Panc1 (cell line): ENCODE results near the gene ABTB2. TPM values are rescaled to one million over a fixed set of nuclear protein-coding genes. Genes with fewer than 3 reads are reported as not detected.

Source experiments
- ATAC-seq: fragments of 200-7000 bp; cut with Tn5 transposase; 2 replicates; pipeline ENCODE4 v1.9.1; 2020; ENCODE audit warnings: mild to moderate bottlenecking, moderate library complexity
- BruUV-seq: library from RNA; stranded (reverse); fragments of 400-500 nt; replicated peaks from 2 replicates; lab custom pipeline; 2021; lab: Mats Ljungman, UMichigan
- CTCF ChIA-PET: fragments of 300-600 bp; sonication (Branson Sonifier 250); formaldehyde crosslinking; loops from one replicate; lab custom pipeline; 2022; ENCODE audit warnings: antibody characterized with exemption; lab: Charles Lee
- POLR2A ChIA-PET: fragments of 300-600 bp; sonication (Branson Sonifier 250); formaldehyde crosslinking; loops from one replicate; lab custom pipeline; 2022; ENCODE audit warnings: antibody characterized with exemption; lab: Charles Lee
- DNase-seq: peaks from one replicate; pipeline ENCODE4 v3.0.0-alpha.2; 2010; ENCODE audit warnings: low read depth, low spot score
- H3K27ac ChIP-seq: 2 replicates; pipeline ENCODE4 v1.5.1; 2011; ENCODE audit warnings: mild to moderate bottlenecking, low read length, inconsistent platforms
- H3K27me3 ChIP-seq: fragments of 200-500 bp; sonication (Bioruptor generic); 2 replicates; pipeline ENCODE4 v1.6.0; 2014; ENCODE audit warnings: low read length, inconsistent platforms; ENCODE audit not compliant: control insufficient read depth, insufficient read depth
- H3K36me3 ChIP-seq: fragments of 200-500 bp; sonication (Bioruptor generic); 2 replicates; pipeline ENCODE4 v1.5.1; 2014; ENCODE audit warnings: inconsistent platforms, mild to moderate bottlenecking, low read length, moderate library complexity; ENCODE audit not compliant: control insufficient read depth, insufficient read depth
- H3K4me1 ChIP-seq: 2 replicates; pipeline ENCODE4 v1.5.1; 2011; ENCODE audit warnings: inconsistent platforms, mild to moderate bottlenecking, low read length, moderate library complexity; ENCODE audit not compliant: control insufficient read depth, insufficient read depth
- H3K4me3 ChIP-seq, 2 experiments: 2 replicates each; pipeline ENCODE4 v1.5.1; 2011 to 2012; ENCODE audit warnings: low read depth in 2 of 2, low read length in 2 of 2, mild to moderate bottlenecking in 2 of 2, inconsistent platforms in 1 of 2, moderate library complexity in 1 of 2
- H3K9me3 ChIP-seq: fragments of 200-500 bp; sonication (Bioruptor generic); 2 replicates; pipeline ENCODE4 v1.5.1; 2014; ENCODE audit warnings: low read depth, mild to moderate bottlenecking, inconsistent platforms, low read length, moderate library complexity; ENCODE audit not compliant: control insufficient read depth, insufficient read depth
- CTCF ChIP-seq: fragments of 450-650 bp; IDR thresholded peaks from 2 replicates; pipeline ENCODE4 v1.5.1; 2017; ENCODE audit warnings: mild to moderate bottlenecking
- POLR2AphosphoS5 ChIP-seq: IDR thresholded peaks from 2 replicates; pipeline ENCODE4 v1.6.1; 2012; ENCODE audit warnings: mild to moderate bottlenecking, low read depth, low read length, moderate library complexity
- SIN3A ChIP-seq: IDR thresholded peaks from 2 replicates; pipeline ENCODE4 v1.6.1; 2012; ENCODE audit warnings: low read depth, mild to moderate bottlenecking, low read length, moderate library complexity, borderline replicate concordance; ENCODE audit not compliant: insufficient read depth
- TCF7L2 ChIP-seq: IDR thresholded peaks from 2 replicates; pipeline ENCODE4 v1.6.1; 2011; ENCODE audit warnings: mild to moderate bottlenecking, low read depth, low read length, inconsistent platforms
- in situ Hi-C: cut with HindIII; loops from 2 replicates; pipeline ENCODE4 v1.10.0; 2016; ENCODE audit warnings: low sequenced_read_pairs, low pct_unique_long_range_greater_than_20kb
- intact Hi-C: fragments of 100-400 bp; cut with micrococcal nuclease; formaldehyde crosslinking; loops from one replicate; pipeline ENCODE4 v1.10.0; 2022; ENCODE audit not compliant: unreplicated experiment
- total RNA-seq: library from RNA; stranded (reverse); gene quantifications from one replicate; pipeline ENCODE4 v1.2.1, GENCODE V29; 2021; ENCODE audit not compliant: unreplicated experiment
- TF ChIP-seq, protein P1 (sequence below), 2 experiments: IDR thresholded peaks; 2 replicates each; pipeline ENCODE4 v1.6.1; 2011 to 2012; ENCODE audit warnings: low read depth in 2 of 2, control low read depth in 1 of 2, low read length in 1 of 2, mild to moderate bottlenecking in 1 of 2, moderate library complexity in 1 of 2; ENCODE audit not compliant: insufficient read depth in 1 of 2

Gene ABTB2
- total RNA-seq, 1 experiment from 2014 or later, result 22.7 TPM

DNA sequence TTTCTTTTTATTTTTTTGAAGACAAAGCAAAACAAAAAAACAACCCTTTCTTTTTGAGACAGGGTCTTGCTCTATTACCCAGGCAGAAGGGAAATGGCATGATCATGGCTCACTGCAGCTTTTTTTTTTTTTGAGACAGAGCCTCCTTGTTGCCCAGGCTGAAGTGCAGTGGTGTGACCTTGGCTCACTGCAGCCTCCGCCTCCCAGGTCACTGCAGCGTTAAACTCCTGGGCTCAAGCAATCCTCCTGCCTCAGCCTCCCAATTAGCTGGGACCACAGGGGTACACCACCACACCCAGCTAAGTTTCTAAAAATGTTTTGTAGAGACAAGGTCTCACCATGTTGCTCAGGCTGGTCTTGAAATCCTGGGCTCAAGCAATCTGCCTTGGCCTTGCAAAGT, 124.6 kb downstream of the ABTB2 start:
- no peaks in the 10 kb centered on the region for H3K36me3 ChIP-seq
- in situ Hi-C loops (no loop called here), intact Hi-C loops (no loop called here)
- no TSS peak for BruUV-seq
- no peak overlapping the region for H3K27ac ChIP-seq
- H3K4me3 ChIP-seq, result no peak overlapping the region
- no peaks in the 10 kb centered on the region for H3K9me3 ChIP-seq
- no peak for TF ChIP-seq SIN3A
- TF ChIP-seq CTCF, result no peak
- TF ChIP-seq TCF7L2, result no peak
- TF ChIP-seq, protein P1, sequence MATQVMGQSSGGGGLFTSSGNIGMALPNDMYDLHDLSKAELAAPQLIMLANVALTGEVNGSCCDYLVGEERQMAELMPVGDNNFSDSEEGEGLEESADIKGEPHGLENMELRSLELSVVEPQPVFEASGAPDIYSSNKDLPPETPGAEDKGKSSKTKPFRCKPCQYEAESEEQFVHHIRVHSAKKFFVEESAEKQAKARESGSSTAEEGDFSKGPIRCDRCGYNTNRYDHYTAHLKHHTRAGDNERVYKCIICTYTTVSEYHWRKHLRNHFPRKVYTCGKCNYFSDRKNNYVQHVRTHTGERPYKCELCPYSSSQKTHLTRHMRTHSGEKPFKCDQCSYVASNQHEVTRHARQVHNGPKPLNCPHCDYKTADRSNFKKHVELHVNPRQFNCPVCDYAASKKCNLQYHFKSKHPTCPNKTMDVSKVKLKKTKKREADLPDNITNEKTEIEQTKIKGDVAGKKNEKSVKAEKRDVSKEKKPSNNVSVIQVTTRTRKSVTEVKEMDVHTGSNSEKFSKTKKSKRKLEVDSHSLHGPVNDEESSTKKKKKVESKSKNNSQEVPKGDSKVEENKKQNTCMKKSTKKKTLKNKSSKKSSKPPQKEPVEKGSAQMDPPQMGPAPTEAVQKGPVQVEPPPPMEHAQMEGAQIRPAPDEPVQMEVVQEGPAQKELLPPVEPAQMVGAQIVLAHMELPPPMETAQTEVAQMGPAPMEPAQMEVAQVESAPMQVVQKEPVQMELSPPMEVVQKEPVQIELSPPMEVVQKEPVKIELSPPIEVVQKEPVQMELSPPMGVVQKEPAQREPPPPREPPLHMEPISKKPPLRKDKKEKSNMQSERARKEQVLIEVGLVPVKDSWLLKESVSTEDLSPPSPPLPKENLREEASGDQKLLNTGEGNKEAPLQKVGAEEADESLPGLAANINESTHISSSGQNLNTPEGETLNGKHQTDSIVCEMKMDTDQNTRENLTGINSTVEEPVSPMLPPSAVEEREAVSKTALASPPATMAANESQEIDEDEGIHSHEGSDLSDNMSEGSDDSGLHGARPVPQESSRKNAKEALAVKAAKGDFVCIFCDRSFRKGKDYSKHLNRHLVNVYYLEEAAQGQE (IDR thresholded peaks at IDR 0.05; ENCODE audit: insufficient read depth in 1 of 2, low read depth in 2 of 2, low read length in 1 of 2), result no peak
- TF ChIP-seq POLR2AphosphoS5, result no peak
- POLR2A ChIA-PET, result interaction anchor here (0.6 kb wide), 1 partner anchor 113 kb away, joined by 3 read pairs; no protein-coding TSS in a partner anchor
- no peak for DNase-seq
- no peaks in the 10 kb centered on the region for H3K27me3 ChIP-seq
- CTCF ChIA-PET, result interaction anchor here (0.7 kb wide), 1 partner anchor 46 kb away, joined by 4 read pairs; no protein-coding TSS in a partner anchor
- H3K4me1 ChIP-seq, result peaks cover 18% of the 10 kb centered on the region
- ATAC-seq, result no peak

DNA sequence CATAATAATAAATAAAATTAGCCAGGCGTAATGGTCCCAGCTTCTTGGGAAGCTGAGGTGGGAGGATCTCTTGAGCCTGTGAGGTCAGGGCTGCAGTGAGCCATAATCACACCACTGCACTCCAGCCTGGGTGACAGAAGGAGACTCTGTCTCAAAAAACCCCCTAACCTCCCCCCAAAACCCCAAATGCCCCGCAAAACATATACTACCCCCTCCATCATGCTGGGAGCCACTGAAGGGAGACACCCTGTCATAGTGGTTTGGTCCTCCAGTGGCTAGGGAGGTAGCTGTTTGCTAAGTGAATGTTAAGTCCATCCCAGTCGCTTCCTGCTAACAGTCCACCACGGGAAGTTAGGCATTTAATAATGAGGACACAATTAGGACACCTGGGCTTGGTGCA, 125.0 kb downstream of the ABTB2 start:
- no peaks in the 10 kb centered on the region for H3K36me3 ChIP-seq
- no peak for TF ChIP-seq POLR2AphosphoS5
- TF ChIP-seq, protein P1 (IDR thresholded peaks at IDR 0.05; ENCODE audit: insufficient read depth in 1 of 2, low read depth in 2 of 2, low read length in 1 of 2), result no peak
- no peak for TF ChIP-seq TCF7L2
- no peak for TF ChIP-seq CTCF
- TF ChIP-seq SIN3A, result no peak
- BruUV-seq, result no TSS peak
- H3K27me3 ChIP-seq, result no peaks in the 10 kb centered on the region
- no peak overlapping the region for H3K4me3 ChIP-seq
- CTCF ChIA-PET, result no interaction called here
- H3K9me3 ChIP-seq, result no peaks in the 10 kb centered on the region
- H3K27ac ChIP-seq, result no peak overlapping the region
- ATAC-seq, result no peak
- peaks cover 18% of the 10 kb centered on the region for H3K4me1 ChIP-seq
- in situ Hi-C loops (no loop called here), intact Hi-C loops (no loop called here)
- POLR2A ChIA-PET, result interaction anchor here (0.6 kb wide), 1 partner anchor 114 kb away, joined by 3 read pairs; no protein-coding TSS in a partner anchor
- no peak for DNase-seq
